Measurements from ENCODE around the gene PAK6. TPM values are rescaled to one million over a fixed set of nuclear protein-coding genes. Genes with fewer than 3 reads are reported as not detected.

PAK6 gene
- total and polyA plus RNA-seq, 4 donors, result 0.05 to 0.17 (median 0.10) TPM

- no peak overlapping the region for H3K4me3 ChIP-seq (ENCODE audit: low read depth in 1 of 3, low read length in 3 of 3)
- TF ChIP-seq HNF4G (IDR thresholded peaks at IDR 0.05) (no peak), ZBTB33 (IDR thresholded peaks at IDR 0.05) (no peak), HNF4A (conservative IDR thresholded peaks at IDR 0.05) (no peak), RAD21 (IDR thresholded peaks at IDR 0.05) (no peak), SP1 (IDR thresholded peaks at IDR 0.05) (no peak), RXRA (IDR thresholded peaks at IDR 0.05) (no peak), NR2F2 (IDR thresholded peaks at IDR 0.05) (no peak), EGR1 (IDR thresholded peaks at IDR 0.05; ENCODE audit: low read depth in 2 of 2) (no peak), YY1 (IDR thresholded peaks at IDR 0.05) (no peak), TAF1 (conservative IDR thresholded peaks at IDR 0.05) (no peak), FOXA2 (IDR thresholded peaks at IDR 0.05) (no peak)
- 61% methylated on average over 10 of the region's 10 CpGs for WGBS
- H3K27me3 ChIP-seq (ENCODE audit: control insufficient read depth in 4 of 4, insufficient read depth in 4 of 4, low read length in 3 of 4), result no peaks in the 10 kb centered on the region
- H3K9me3 ChIP-seq (ENCODE audit: control insufficient read depth in 4 of 4, low read length in 3 of 4), result no peaks in the 10 kb centered on the region
- H3K27ac ChIP-seq (ENCODE audit: low read depth in 1 of 2, low read length in 2 of 2), result no peak overlapping the region
- H3K4me1 ChIP-seq (ENCODE audit: control insufficient read depth in 4 of 4, insufficient read depth in 4 of 4, low read length in 3 of 4), result peaks cover 0 to 7% (median 2%) of the 10 kb centered on the region in 4 donors
- H3K9ac ChIP-seq (ENCODE audit: low read depth in 1 of 2, low read length in 2 of 2), result no peak overlapping the region
- DNase-seq (ENCODE audit: low spot score), result no peak
- H3K36me3 ChIP-seq (ENCODE audit: control insufficient read depth in 4 of 4, insufficient read depth in 3 of 4, low read depth in 1 of 4, low read length in 3 of 4), result no peaks in the 10 kb centered on the region
Observed at GRCh38 chr15:40313531-40314398, 74.9 kb downstream of the PAK6 start.

DNA sequence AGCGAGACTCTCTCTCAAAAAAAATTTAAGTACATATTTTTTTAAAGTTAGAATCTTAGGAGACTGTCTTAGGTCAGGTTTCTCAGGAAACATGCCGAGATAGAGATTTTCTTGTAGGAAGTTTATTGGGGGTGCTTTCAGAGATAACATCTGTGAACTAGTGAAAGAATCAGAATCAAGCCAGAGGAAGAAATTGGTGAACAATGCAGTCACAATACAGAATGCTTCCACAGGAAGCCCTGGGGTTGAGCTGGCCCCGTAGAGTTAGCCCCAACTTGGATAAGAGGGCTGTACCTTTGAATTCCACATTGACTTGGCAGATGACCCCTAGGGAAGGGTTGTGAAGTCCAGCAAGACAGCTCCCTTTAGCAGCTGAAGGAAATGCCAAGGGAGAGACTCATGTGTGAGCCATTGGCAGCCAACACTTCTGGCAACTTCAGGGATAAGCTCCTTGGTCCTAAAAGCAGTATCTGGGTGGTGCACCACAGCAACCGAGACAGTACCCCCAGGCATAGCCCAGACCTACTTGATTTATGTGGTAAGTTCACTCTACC is 75.9 kb downstream of the PAK6 start:
- no peaks in the 10 kb centered on the region for H3K9me3 ChIP-seq (ENCODE audit: control insufficient read depth in 4 of 4, low read length in 3 of 4)
- no peak overlapping the region for H3K27ac ChIP-seq (ENCODE audit: low read depth in 1 of 2, low read length in 2 of 2)
- no peak for TF ChIP-seq REST (IDR thresholded peaks at IDR 0.05)
- no peak for TF ChIP-seq FOXA1 (IDR thresholded peaks at IDR 0.05)
- TF ChIP-seq JUND (IDR thresholded peaks at IDR 0.05), result no peak
- no peak for TF ChIP-seq FOXA2 (IDR thresholded peaks at IDR 0.05)
- TF ChIP-seq HNF4A (conservative IDR thresholded peaks at IDR 0.05), result no peak
- TF ChIP-seq HNF4G (IDR thresholded peaks at IDR 0.05), result no peak
- no peak for TF ChIP-seq NR2F2 (IDR thresholded peaks at IDR 0.05)
- TF ChIP-seq YY1 (IDR thresholded peaks at IDR 0.05), result no peak
- no peak for TF ChIP-seq TAF1 (conservative IDR thresholded peaks at IDR 0.05)
- TF ChIP-seq MAX (IDR thresholded peaks at IDR 0.05), result no peak
- no peak for TF ChIP-seq RAD21 (IDR thresholded peaks at IDR 0.05)
- no peak for TF ChIP-seq SP1 (IDR thresholded peaks at IDR 0.05)
- no peak for TF ChIP-seq GABPA (IDR thresholded peaks at IDR 0.05 in 1 of 2, conservative IDR thresholded peaks at IDR 0.05 in 1 of 2)
- TF ChIP-seq, protein P1, sequence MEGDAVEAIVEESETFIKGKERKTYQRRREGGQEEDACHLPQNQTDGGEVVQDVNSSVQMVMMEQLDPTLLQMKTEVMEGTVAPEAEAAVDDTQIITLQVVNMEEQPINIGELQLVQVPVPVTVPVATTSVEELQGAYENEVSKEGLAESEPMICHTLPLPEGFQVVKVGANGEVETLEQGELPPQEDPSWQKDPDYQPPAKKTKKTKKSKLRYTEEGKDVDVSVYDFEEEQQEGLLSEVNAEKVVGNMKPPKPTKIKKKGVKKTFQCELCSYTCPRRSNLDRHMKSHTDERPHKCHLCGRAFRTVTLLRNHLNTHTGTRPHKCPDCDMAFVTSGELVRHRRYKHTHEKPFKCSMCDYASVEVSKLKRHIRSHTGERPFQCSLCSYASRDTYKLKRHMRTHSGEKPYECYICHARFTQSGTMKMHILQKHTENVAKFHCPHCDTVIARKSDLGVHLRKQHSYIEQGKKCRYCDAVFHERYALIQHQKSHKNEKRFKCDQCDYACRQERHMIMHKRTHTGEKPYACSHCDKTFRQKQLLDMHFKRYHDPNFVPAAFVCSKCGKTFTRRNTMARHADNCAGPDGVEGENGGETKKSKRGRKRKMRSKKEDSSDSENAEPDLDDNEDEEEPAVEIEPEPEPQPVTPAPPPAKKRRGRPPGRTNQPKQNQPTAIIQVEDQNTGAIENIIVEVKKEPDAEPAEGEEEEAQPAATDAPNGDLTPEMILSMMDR (IDR thresholded peaks at IDR 0.05; ENCODE audit: low read depth, low read length, missing input control), result no peak
- no peak for TF ChIP-seq EGR1 (IDR thresholded peaks at IDR 0.05; ENCODE audit: low read depth in 2 of 2)
- H3K27me3 ChIP-seq (ENCODE audit: control insufficient read depth in 4 of 4, insufficient read depth in 4 of 4, low read length in 3 of 4), result no peaks in the 10 kb centered on the region
- DNase-seq (ENCODE audit: low spot score), result no peak
- no peaks in the 10 kb centered on the region for H3K36me3 ChIP-seq (ENCODE audit: control insufficient read depth in 4 of 4, insufficient read depth in 3 of 4, low read depth in 1 of 4, low read length in 3 of 4)
- peaks cover 0 to under 1% (median 0%) of the 10 kb centered on the region in 4 donors for H3K4me1 ChIP-seq (ENCODE audit: control insufficient read depth in 4 of 4, insufficient read depth in 4 of 4, low read length in 3 of 4)
- H3K4me3 ChIP-seq (ENCODE audit: low read depth in 1 of 3, low read length in 3 of 3), result no peak overlapping the region
- no peak overlapping the region for H3K9ac ChIP-seq (ENCODE audit: low read depth in 1 of 2, low read length in 2 of 2)
- WGBS, result 83% methylated on average over 4 of the region's 4 CpGs

Measured in liver (tissue), 9 donors.